SH-SY5Y (cell line): ENCODE measurements around the gene NSUN2.

Experiments used
- GATA2 ChIP-seq: IDR thresholded peaks from 2 replicates; pipeline ENCODE4 v1.6.1; 2011; ENCODE audit warnings: mild to moderate bottlenecking, low read depth, low read length
- GATA3 ChIP-seq: IDR thresholded peaks from 2 replicates; pipeline ENCODE4 v1.6.1; 2011; ENCODE audit warnings: low read depth, mild to moderate bottlenecking, low read length, moderate library complexity

The NSUN2 gene

DNA sequence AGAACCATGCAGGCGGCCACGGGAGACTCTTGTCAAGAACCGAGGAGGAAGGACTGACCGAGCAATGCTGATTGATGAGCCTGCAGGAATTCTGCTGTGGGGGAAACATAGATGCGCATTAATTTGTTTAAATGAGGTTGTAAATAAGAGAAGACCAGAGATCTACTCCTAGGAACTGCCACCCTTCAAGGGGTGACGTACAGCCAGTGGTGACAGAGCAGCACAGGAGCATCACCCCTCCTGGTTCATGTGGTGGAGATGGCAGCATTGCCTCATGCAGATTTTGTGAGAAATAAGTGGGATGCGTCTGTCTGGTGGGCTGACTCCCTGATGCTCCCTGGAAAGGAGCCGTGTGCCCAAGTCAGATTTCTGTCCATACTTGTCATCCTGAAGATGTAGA is 22.6 kb upstream of the NSUN2 start:
- TF ChIP-seq GATA2 = no peak
- no peak for TF ChIP-seq GATA3

DNA sequence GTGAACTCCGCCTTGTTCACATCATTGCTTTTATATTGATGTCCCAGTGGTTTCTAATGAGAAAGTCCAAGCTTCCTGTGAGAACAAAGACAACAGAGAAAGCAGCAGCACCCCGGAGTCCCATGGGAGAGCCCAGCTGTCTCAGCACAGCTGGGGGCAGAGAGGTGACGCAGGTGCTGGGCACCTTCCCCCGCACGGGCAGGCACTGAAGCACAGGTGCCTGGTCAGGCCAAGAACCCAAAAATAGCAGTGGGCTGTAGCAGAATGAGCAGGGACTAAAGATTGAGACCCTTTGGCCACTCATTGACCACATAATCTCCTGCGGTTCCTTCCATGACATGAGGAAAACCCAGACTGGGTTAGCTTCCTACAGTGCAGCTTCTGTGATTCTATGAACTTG is 19.2 kb upstream of the NSUN2 start:
- TF ChIP-seq GATA2 (no peak), GATA3 (no peak)

- no peak for TF ChIP-seq GATA2
- no peak for TF ChIP-seq GATA3
Observed at GRCh38 chr5:6649681-6650080, 16.8 kb upstream of the NSUN2 start.

DNA sequence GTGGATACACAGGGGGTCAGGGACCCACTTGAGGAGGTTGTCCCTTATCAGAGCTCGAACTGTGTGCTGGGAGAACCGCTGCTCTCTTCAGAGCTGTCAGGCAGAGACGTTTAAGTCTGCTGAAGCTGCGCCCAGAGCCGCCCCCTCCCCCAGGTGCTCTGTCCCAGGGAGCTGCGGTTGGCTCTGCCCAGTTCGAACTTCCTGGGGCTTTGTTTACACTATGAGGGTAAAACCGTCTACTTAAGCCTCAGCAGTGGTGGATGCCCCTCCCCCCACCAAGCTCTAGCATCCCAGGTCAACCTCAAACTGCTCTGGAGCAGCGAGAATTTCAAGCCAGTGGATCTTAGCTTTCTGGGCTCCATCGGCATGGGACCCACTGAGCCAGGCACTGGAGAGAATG is 16.3 kb upstream of the NSUN2 start:
- TF ChIP-seq GATA3 (no peak), GATA2 (no peak)

DNA sequence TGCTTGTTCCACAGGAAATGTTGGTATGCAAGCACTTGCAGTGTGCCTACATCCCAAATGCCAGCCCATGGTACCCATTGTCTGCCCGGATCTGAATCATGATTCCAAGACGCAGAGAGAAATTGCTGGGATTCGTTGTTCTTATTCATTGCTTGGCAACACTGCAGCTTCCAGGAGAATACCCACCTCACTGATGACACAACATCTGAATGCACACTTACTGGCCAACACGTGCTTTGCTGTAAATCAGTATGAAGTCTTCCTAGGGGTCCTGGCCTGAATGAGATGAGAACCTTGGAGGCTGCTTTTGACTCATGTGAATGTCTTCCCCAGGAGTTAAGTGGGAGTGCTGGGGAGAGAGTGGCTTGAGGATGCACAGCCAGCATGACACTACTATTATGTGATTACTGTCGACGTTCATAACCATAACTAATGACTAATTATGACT is 12.0 kb upstream of the NSUN2 start:
- TF ChIP-seq GATA2 = no peak
- TF ChIP-seq GATA3 = no peak

GRCh38 chr5:6642655-6643054 is 9.8 kb upstream of the NSUN2 start:
- TF ChIP-seq GATA3 = no peak
- no peak for TF ChIP-seq GATA2

GRCh38 chr5:6638236-6638635 is 5.4 kb upstream of the NSUN2 start:
- no peak for TF ChIP-seq GATA2
- no peak for TF ChIP-seq GATA3

DNA sequence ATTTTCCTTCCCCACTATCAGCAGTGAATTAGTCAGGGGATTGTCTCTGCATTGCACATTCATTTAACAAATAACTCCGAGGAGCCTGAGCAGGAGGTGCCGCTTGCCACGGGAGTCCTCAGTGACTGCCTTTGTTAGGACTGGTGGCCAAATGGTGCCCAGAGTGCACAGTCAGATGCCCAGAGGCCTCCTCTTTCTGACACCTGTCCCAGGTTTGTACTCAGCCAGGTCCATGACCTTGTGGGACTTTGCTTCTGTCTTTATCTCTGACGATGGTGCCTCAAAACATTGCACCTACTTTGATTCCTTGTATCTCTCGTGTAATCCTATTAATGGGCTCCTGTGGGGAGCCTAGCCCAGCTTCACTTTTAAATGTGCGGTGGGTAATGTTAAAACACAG is 4.7 kb upstream of the NSUN2 start:
- TF ChIP-seq GATA3 (no peak), GATA2 (no peak)

- no peak for TF ChIP-seq GATA2
- TF ChIP-seq GATA3 = no peak
Observed at GRCh38 chr5:6637022-6637421, 4.2 kb upstream of the NSUN2 start.

DNA sequence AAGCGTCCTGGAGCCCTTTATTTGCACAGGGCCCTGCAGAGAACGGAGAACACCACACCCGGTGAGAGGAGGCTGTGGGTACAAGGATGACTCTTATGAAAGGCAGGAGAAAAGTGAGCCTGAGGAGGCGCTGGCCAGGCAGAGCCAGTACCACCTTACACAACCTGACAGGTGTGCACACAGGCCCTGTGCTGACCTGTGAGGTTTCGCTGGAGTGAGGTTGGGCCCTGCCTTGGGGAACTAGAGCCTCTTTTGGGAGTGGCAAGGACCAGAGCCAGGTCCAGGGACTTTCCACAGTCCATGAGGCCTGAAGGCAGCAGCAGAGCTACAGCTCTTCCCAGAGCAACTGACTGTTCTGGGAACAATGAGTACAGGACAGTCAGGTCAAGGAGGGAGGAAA is 3.4 kb upstream of the NSUN2 start:
- TF ChIP-seq GATA3 (no peak), GATA2 (no peak)

GRCh38 chr5:6634788-6635430 is 2.1 kb upstream of the NSUN2 start:
- TF ChIP-seq GATA3 (no peak), GATA2 (no peak)

- TF ChIP-seq GATA3 = no peak
- no peak for TF ChIP-seq GATA2
Observed at GRCh38 chr5:6634306-6634705, 1.5 kb upstream of the NSUN2 start.

GRCh38 chr5:6633469-6634245 is 813 bp upstream of the NSUN2 start:
- TF ChIP-seq GATA2 (no peak), GATA3 (no peak)

GRCh38 chr5:6632324-6632887 is 438 bp downstream of the NSUN2 start:
- TF ChIP-seq GATA2 (no peak), GATA3 (no peak)

GRCh38 chr5:6631441-6631840 is 1.4 kb downstream of the NSUN2 start:
- TF ChIP-seq GATA2 (no peak), GATA3 (no peak)

DNA sequence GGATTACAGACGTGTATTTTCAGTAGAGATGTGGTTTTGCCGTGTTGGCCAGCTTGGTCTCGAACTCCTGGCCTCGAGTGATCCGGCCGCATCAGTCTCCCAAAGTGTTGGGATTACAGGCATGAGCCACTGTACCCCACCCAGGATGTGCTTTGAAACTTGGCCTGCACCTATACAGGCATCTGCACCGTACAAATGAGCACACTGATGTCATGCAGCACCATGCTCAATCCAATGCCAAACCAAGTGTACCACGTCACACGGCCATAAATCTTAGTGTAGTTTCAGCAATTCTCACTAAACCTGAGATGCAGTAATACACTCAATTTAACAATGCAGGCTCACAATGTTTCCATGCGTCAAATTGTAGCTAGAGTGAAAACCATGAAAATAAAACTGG is 6.3 kb downstream of the NSUN2 start:
- no peak for TF ChIP-seq GATA2
- TF ChIP-seq GATA3 = no peak
